ENCODE data around the gene TBCK.

Gene TBCK

DNA sequence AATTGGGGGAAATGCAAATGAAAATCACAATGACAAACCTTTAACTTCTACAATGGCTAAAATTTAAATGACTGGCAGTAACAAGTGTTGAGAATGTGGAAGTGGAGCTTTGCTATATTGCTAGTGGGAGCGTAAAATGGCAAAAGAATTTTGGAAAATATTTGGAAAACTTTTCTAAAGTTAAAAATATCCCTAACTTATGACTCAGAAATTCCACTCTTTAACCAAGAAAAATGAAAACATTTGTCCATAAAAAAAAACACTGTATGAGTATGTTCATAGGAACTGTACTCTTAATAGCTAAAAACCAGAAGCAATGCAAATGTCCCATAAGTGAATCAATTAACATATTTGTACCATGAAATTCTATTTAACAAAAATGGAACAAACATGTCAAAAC, 3.6 kb downstream of the TBCK start:
- no peak for DNase-seq
- H3K27ac ChIP-seq (ENCODE audit: insufficient read depth, low read length, poor library complexity, severe bottlenecking): no peak overlapping the region
- H3K4me3 ChIP-seq (ENCODE audit: insufficient read depth, low read depth, low read length, poor library complexity, severe bottlenecking): no peak overlapping the region
- H3K9me3 ChIP-seq (ENCODE audit: control insufficient read depth, low read length): no peaks in the 10 kb centered on the region
- H3K4me1 ChIP-seq (ENCODE audit: control insufficient read depth, insufficient read depth, low read length, poor library complexity, severe bottlenecking): peaks cover 18% of the 10 kb centered on the region
- H3K36me3 ChIP-seq (ENCODE audit: control insufficient read depth, insufficient read depth, low read length): peaks cover 8% of the 10 kb centered on the region
- no peaks in the 10 kb centered on the region for H3K27me3 ChIP-seq (replicated peaks; ENCODE audit: control insufficient read depth, insufficient read depth, low read length, poor library complexity, severe bottlenecking)

DNA sequence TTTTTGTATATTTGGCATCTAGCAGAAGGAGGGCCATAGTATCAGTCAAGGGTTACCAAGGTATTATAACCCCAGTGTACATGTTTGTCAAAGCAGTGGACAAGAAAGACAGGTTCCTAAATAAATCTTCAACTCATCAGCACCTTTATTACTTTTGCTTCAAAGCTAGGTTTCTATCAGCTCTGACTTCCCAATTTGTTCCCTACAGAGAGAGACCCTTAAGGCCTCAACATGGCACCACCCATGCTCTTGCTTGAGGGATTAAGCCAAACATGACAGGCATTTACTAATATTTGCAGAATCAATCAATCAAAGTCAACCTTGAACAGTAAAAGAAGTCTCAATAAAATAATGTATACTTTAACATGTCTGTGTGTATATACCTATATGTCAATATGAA, 9.4 kb downstream of the TBCK start:
- no peaks in the 10 kb centered on the region for H3K9me3 ChIP-seq (ENCODE audit: control insufficient read depth, low read length)
- no peak for DNase-seq
- H3K27ac ChIP-seq (ENCODE audit: insufficient read depth, low read length, poor library complexity, severe bottlenecking): no peak overlapping the region
- H3K4me1 ChIP-seq (ENCODE audit: control insufficient read depth, insufficient read depth, low read length, poor library complexity, severe bottlenecking): no peaks in the 10 kb centered on the region
- no peak overlapping the region for H3K4me3 ChIP-seq (ENCODE audit: insufficient read depth, low read depth, low read length, poor library complexity, severe bottlenecking)
- H3K27me3 ChIP-seq (replicated peaks; ENCODE audit: control insufficient read depth, insufficient read depth, low read length, poor library complexity, severe bottlenecking): no peaks in the 10 kb centered on the region
- peaks cover 8% of the 10 kb centered on the region for H3K36me3 ChIP-seq (ENCODE audit: control insufficient read depth, insufficient read depth, low read length)

DNA sequence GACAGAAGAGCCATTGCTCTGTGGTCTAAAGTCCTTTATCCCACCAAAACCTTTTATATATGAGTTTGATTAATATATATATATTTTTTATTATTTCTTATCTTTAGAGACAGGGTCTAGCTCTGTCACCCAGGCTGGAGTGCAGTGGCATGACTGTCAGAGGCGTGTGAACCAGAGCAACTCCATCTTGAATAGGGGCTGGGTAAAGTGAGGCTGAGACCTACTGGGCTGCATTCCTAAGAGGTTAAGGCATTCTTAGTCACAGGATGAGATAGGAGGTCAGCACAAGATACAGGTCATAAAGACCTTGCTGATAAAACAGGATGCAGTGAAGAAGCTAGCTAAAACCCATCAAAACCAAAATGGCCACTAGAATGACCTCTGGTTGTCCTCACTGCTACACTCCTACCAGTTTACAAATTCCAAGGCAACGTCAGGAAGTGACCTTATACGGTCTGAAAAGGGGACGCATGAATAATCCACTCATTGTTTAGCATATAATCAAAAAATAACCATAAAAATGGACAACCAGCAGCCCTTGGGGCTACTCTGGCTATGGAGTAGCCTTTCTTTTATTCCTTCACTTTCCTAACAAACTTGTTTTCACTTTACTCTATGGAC, 10.5 kb downstream of the TBCK start:
- peaks cover 8% of the 10 kb centered on the region for H3K36me3 ChIP-seq (ENCODE audit: control insufficient read depth, insufficient read depth, low read length)
- H3K4me1 ChIP-seq (ENCODE audit: control insufficient read depth, insufficient read depth, low read length, poor library complexity, severe bottlenecking): no peaks in the 10 kb centered on the region
- H3K9me3 ChIP-seq (ENCODE audit: control insufficient read depth, low read length): no peaks in the 10 kb centered on the region
- no peaks in the 10 kb centered on the region for H3K27me3 ChIP-seq (replicated peaks; ENCODE audit: control insufficient read depth, insufficient read depth, low read length, poor library complexity, severe bottlenecking)
- no peak for DNase-seq
- H3K4me3 ChIP-seq (ENCODE audit: insufficient read depth, low read depth, low read length, poor library complexity, severe bottlenecking): no peak overlapping the region
- no peak overlapping the region for H3K27ac ChIP-seq (ENCODE audit: insufficient read depth, low read length, poor library complexity, severe bottlenecking)

DNA sequence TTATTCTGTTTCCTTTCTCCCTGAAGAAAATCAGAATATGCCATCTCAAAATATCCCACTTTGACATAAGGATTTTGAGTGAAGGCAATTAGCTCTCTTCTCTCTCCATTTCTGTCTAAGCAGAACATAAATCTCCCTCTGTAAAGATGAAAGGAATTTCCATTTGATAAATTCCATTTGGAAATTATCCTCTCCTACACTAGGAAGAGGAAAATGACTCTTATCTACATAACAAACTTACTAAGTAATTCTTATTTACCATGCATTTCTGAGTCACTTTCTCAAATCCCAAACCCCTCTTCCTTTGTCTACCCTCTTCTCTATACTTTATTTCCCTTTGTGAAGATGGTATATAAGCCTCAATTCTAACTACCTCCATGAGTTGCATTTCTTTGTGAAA, 11.4 kb downstream of the TBCK start:
- Histone ChIP-seq H3K4me1 (ENCODE audit: control insufficient read depth, insufficient read depth, low read length, poor library complexity, severe bottlenecking) (no peaks in the 10 kb centered on the region), H3K36me3 (ENCODE audit: control insufficient read depth, insufficient read depth, low read length) (peaks cover 13% of the 10 kb centered on the region), H3K4me3 (ENCODE audit: insufficient read depth, low read depth, low read length, poor library complexity, severe bottlenecking) (no peak overlapping the region), H3K27ac (ENCODE audit: insufficient read depth, low read length, poor library complexity, severe bottlenecking) (no peak overlapping the region), H3K9me3 (ENCODE audit: control insufficient read depth, low read length) (no peaks in the 10 kb centered on the region), H3K27me3 (replicated peaks; ENCODE audit: control insufficient read depth, insufficient read depth, low read length, poor library complexity, severe bottlenecking) (no peaks in the 10 kb centered on the region)
- no peak for DNase-seq

DNA sequence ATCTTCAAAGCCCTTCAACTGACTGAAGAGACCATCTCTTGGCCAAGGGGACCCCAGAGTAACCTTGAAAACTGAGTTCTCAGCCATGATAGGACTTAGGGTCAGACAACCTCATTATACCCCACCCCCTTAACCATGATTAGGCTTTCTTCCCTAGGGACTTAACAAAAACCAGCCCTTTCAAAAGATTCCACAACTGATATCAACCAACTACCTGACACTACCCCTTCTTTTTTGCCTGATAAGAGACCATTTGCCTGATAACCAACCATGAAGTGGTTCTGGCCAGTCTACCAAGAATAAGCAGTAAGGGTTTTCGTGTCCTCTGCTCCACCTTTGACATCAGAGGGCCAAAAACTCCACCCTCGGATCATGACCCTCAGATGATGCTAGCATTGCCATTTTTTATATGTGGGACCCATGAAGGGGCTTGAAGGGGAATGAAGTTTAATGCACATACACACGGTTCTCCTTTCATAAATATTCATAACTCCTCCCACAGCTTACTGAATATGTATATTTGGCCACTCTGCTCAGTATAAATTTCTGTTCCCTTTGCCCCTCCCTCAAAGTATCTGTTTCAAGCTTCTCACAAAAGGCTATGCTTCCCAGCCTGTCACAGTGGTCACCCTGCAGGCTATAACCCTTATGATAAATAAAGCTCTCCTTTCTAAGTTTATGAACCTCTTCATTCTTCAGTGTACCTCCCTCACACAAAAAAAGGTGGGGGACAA, 12.3 kb downstream of the TBCK start:
- H3K4me1 ChIP-seq (ENCODE audit: control insufficient read depth, insufficient read depth, low read length, poor library complexity, severe bottlenecking): no peaks in the 10 kb centered on the region
- no peaks in the 10 kb centered on the region for H3K27me3 ChIP-seq (replicated peaks; ENCODE audit: control insufficient read depth, insufficient read depth, low read length, poor library complexity, severe bottlenecking)
- H3K27ac ChIP-seq (ENCODE audit: insufficient read depth, low read length, poor library complexity, severe bottlenecking): no peak overlapping the region
- no peak for DNase-seq
- peaks cover 13% of the 10 kb centered on the region for H3K36me3 ChIP-seq (ENCODE audit: control insufficient read depth, insufficient read depth, low read length)
- H3K9me3 ChIP-seq (ENCODE audit: control insufficient read depth, low read length): no peaks in the 10 kb centered on the region
- no peak overlapping the region for H3K4me3 ChIP-seq (ENCODE audit: insufficient read depth, low read depth, low read length, poor library complexity, severe bottlenecking)

DNA sequence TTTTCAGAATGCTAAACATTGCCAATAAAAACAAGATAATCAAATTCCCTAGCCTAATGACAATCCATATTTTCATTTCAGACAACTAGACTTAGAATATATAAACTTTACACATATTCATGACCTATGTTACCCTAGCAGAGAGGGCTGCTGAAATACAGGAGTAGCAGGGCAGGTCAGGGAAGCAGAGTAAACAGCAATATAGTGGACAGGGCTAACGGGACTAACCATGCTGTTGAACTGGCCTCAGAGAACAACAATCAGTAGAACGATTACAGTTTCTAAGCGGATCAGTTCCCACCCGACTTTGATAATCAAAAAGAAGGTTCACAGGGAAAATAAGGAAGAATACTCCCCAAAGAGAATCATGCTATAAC, 14.0 kb downstream of the TBCK start:
- H3K4me3 ChIP-seq (ENCODE audit: insufficient read depth, low read depth, low read length, poor library complexity, severe bottlenecking): no peak overlapping the region
- no peak for DNase-seq
- no peaks in the 10 kb centered on the region for H3K27me3 ChIP-seq (replicated peaks; ENCODE audit: control insufficient read depth, insufficient read depth, low read length, poor library complexity, severe bottlenecking)
- peaks cover 5% of the 10 kb centered on the region for H3K36me3 ChIP-seq (ENCODE audit: control insufficient read depth, insufficient read depth, low read length)
- H3K4me1 ChIP-seq (ENCODE audit: control insufficient read depth, insufficient read depth, low read length, poor library complexity, severe bottlenecking): no peaks in the 10 kb centered on the region
- H3K9me3 ChIP-seq (ENCODE audit: control insufficient read depth, low read length): no peaks in the 10 kb centered on the region
- no peak overlapping the region for H3K27ac ChIP-seq (ENCODE audit: insufficient read depth, low read length, poor library complexity, severe bottlenecking)

DNA sequence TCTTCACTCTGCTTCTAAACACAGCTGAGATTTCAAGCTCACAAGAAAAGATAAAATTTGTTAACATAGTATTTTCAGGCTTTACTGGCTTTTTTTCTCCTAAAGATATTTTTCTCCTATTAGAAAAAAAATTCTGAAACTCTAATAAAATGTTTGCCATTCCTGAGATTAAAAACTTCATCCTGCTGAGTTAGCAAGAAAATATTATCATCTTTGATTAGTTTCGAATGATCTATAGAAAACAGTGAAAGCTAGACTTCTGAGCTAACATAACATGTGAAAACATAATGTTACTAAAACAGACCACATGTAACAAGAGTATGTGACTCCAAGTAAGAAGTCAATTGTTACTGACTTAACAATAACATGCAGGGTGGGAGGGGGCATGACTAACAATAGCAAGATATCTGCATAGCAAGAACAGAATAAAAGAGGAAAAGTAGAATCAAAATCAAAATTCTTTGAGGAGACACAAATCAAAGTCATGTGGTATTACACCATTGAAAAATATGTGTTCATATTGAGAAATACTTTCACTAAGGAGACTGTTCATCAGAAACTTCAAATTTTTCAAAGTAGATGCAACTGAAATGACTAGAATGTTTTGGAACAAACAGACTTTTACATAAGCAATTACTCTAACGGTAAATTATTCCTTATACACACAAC, 14.5 kb downstream of the TBCK start:
- H3K4me1 ChIP-seq (ENCODE audit: control insufficient read depth, insufficient read depth, low read length, poor library complexity, severe bottlenecking): no peaks in the 10 kb centered on the region
- no peak for DNase-seq
- no peaks in the 10 kb centered on the region for H3K9me3 ChIP-seq (ENCODE audit: control insufficient read depth, low read length)
- peaks cover 5% of the 10 kb centered on the region for H3K36me3 ChIP-seq (ENCODE audit: control insufficient read depth, insufficient read depth, low read length)
- no peak overlapping the region for H3K4me3 ChIP-seq (ENCODE audit: insufficient read depth, low read depth, low read length, poor library complexity, severe bottlenecking)
- H3K27me3 ChIP-seq (replicated peaks; ENCODE audit: control insufficient read depth, insufficient read depth, low read length, poor library complexity, severe bottlenecking): no peaks in the 10 kb centered on the region
- no peak overlapping the region for H3K27ac ChIP-seq (ENCODE audit: insufficient read depth, low read length, poor library complexity, severe bottlenecking)

DNA sequence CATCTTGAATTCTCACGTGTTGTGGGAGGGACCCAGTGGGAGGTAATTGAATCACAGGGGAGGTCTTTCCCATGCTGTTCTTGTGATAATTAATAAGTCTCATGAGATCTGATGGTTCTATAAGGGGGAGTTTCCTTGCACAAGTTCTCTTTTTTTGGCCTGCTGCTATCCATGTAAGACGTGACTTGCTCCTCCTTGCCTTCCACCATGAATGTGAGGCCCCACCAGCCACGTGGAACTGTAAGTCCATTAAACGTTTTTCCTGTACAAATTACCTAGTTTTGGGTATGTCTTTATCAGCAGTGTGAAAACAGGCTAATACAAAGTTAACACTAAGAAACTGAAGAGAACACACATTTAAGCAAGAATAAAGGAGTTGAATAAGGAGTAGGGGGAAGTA, 16.0 kb downstream of the TBCK start:
- H3K4me1 ChIP-seq (ENCODE audit: control insufficient read depth, insufficient read depth, low read length, poor library complexity, severe bottlenecking): no peaks in the 10 kb centered on the region
- no peaks in the 10 kb centered on the region for H3K9me3 ChIP-seq (ENCODE audit: control insufficient read depth, low read length)
- peaks cover 6% of the 10 kb centered on the region for H3K36me3 ChIP-seq (ENCODE audit: control insufficient read depth, insufficient read depth, low read length)
- DNase-seq: no peak
- no peaks in the 10 kb centered on the region for H3K27me3 ChIP-seq (replicated peaks; ENCODE audit: control insufficient read depth, insufficient read depth, low read length, poor library complexity, severe bottlenecking)
- H3K27ac ChIP-seq (ENCODE audit: insufficient read depth, low read length, poor library complexity, severe bottlenecking): no peak overlapping the region
- no peak overlapping the region for H3K4me3 ChIP-seq (ENCODE audit: insufficient read depth, low read depth, low read length, poor library complexity, severe bottlenecking)

DNA sequence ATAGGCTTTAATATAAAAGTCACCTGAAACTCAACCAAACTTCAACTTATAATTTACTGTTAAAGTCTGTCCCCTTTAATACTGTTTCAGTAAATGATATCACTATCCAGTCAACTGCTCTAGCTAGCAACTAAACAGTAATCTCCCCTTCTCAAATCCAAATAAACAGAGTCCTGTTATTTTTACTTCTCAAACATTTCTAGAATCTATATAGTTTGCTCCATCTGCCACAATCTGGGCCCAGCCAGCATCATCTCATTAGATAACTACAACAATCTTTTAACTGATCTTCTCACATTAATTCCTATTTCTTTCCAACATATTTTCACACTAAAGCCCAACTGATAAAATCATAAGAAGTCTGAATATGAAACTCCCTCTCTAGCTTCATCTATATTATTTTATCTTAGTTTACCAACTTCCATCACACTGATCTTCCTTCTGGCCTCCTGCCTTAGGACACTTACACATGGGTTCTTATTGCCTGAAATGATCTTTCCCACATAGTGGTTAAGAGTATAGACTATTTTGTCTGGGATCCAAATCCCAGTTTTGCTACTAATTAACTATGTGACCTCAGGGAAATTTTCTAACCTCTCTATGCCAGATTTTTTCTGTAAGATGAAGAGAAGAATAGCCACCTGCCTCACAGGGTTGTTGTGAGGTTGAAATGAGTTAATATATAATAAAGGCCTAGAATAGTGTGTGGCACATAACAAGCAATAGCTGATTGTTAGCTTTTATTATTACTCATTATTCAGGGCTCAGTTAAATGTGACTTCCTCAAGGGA, 18.6 kb downstream of the TBCK start:
- peaks cover 17% of the 10 kb centered on the region for H3K36me3 ChIP-seq (ENCODE audit: control insufficient read depth, insufficient read depth, low read length)
- H3K27ac ChIP-seq (ENCODE audit: insufficient read depth, low read length, poor library complexity, severe bottlenecking): no peak overlapping the region
- H3K27me3 ChIP-seq (replicated peaks; ENCODE audit: control insufficient read depth, insufficient read depth, low read length, poor library complexity, severe bottlenecking): no peaks in the 10 kb centered on the region
- no peak overlapping the region for H3K4me3 ChIP-seq (ENCODE audit: insufficient read depth, low read depth, low read length, poor library complexity, severe bottlenecking)
- no peaks in the 10 kb centered on the region for H3K4me1 ChIP-seq (ENCODE audit: control insufficient read depth, insufficient read depth, low read length, poor library complexity, severe bottlenecking)
- no peaks in the 10 kb centered on the region for H3K9me3 ChIP-seq (ENCODE audit: control insufficient read depth, low read length)
- DNase-seq: no peak

DNA sequence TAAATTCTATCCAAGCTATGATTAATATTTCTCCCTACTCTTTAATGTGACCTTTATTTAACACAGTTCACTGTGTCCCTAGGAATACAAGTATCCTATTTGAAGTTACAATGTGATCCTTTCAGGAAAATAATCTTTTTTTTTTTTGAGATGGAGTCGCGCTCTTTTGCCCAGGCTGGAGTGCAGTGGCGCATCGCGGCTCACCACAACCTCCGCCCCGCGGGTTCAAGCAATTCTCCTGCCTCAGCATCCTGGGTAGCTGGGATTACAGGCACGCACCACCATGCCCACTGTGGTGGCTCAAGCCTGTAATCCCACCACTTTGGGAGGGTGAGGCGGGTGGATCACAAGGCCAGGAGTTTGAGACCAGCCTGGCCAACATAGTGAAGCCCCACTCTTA, 21.9 kb downstream of the TBCK start:
- no peak for DNase-seq
- Histone ChIP-seq H3K4me3 (ENCODE audit: insufficient read depth, low read depth, low read length, poor library complexity, severe bottlenecking) (no peak overlapping the region), H3K27ac (ENCODE audit: insufficient read depth, low read length, poor library complexity, severe bottlenecking) (no peak overlapping the region), H3K4me1 (ENCODE audit: control insufficient read depth, insufficient read depth, low read length, poor library complexity, severe bottlenecking) (no peaks in the 10 kb centered on the region), H3K9me3 (ENCODE audit: control insufficient read depth, low read length) (no peaks in the 10 kb centered on the region), H3K36me3 (ENCODE audit: control insufficient read depth, insufficient read depth, low read length) (peaks cover 19% of the 10 kb centered on the region), H3K27me3 (replicated peaks; ENCODE audit: control insufficient read depth, insufficient read depth, low read length, poor library complexity, severe bottlenecking) (no peaks in the 10 kb centered on the region)

Data from effector memory CD4-positive, alpha-beta T cell (primary cell).